ENCODE results near the gene LYZL1.
A peak's percentile ranks its signal among the peaks of the same experiment; 100 is the strongest.
"Not testable (repeated sequence)": the region's sequence is repeated elsewhere in the genome, so short reads cannot be mapped to it uniquely, and the experiment has no call there.

The LYZL1 gene

DNA sequence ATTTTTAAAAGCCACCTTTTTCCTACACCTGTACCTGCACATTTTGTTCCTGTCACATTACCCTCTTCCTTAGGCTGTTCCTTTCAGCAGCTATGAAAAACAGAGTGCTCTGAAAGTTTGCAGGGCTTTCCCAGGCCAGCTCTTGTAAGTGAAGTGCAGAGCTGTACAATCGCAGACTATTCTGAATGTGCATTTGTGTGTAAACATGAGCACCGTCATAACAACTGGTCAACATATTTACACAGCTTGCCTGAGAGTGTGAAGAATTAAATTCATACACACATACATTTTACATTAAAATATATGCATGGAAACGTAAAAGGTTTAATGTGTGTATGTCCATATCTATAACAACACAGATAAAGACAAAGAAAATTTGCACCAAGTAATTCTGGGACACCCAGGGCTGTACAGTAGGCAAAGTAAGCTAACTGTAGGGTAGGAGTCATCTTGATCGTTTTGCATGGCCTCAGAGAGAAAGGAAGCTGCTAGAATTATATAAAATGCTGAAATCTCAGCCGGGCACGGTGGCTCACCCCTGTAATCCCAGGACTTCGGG lies 23.6 kb upstream of the LYZL1 start:
- peak; percentile 62 for DNase-seq

DNA sequence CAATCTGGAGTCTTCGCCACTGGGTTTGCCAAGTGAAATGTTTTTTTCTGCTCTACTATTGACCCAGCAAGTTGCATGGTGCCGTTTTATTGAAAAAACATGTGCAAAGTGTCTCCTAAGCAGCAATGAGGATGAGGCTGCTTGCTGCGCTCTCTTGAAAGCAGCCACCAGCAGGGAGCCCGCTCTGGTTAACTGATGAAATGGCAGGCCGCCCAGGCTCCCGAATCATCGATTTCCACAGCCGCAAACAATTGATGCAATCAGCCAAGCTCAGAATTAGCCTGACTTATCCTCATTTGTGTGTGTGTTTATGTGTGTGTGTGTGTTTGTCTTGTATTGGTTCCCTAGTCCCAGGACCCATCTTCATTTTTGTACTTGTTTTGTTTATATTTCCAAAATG lies 22.2 kb upstream of the LYZL1 start:
- DNase-seq: no peak

DNA sequence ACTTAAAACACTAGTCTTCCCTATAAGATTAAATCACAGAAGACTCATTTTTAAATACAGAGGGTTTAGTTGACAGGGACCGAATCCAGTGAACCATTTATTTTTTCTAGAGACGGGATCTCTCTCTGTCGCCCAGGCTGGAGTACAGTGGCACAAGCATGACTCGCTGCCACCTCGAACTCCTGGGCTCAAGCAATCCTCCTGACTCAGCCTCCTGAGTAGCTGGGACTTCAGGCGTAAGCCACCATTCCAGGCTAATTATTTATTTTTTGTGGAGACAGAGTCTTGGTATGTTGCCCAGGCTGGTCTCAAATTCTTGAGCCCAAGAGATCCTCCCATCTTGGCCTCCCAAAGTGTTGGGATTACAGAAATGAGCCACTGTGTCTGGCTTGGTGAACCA lies 20.9 kb upstream of the LYZL1 start:
- DNase-seq: no peak

DNA sequence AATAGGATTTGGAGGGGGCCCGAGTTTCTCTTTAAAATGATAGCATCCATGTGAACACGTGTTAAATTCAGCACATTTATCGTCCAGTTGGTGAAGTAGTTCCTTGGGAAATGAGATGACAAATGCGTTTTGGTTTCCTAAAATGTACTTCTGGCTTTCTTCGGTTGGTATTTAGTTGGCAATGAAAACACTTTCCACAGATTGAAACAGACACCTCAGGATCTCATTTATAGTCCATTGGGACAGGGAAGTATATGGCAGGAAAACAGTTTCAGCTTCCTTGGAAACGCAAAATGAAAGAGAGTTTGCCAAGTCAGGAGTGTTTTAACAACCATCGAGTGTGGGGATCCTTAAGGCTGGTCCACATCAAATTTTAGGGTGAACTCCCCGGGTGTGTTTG lies 19.4 kb upstream of the LYZL1 start:
- DNase-seq: no peak

DNA sequence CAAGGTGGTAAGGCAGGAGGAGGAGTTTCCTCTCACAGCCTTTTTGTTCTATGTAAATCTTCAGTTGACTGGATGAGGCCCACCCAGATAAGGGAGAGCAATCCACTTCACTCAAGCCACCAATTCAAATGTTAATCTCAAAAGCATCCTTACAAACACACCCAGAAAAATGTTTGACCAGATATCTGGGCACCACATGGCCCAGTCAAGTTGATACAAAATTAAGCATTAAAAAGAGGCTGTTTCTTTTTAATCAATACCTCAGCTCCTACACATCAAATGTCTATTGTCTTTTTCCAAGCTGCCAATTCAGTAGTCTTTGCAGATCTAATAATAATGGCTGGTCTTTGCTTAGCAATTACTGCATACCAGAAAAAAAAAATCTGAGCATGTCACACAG lies 18.0 kb upstream of the LYZL1 start:
- DNase-seq: no peak

DNA sequence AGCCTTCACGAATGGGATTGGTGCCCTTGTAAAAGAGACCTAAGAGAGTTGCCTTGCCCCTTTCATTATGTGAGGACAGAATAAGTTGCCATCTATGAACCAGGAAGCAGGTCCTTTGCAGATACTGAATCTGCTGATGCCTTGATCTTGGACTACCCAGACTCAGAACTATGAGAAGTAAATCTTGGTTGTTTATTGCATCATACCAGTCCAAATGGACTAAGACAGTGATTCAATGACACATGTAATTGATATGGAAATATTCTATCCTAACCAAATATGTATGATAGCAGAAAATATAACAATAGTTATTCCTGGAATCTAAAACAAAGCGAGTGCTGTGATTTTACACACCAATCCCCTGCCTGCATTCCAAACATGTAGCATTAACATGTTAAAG lies 17.0 kb upstream of the LYZL1 start:
- DNase-seq: no peak

DNA sequence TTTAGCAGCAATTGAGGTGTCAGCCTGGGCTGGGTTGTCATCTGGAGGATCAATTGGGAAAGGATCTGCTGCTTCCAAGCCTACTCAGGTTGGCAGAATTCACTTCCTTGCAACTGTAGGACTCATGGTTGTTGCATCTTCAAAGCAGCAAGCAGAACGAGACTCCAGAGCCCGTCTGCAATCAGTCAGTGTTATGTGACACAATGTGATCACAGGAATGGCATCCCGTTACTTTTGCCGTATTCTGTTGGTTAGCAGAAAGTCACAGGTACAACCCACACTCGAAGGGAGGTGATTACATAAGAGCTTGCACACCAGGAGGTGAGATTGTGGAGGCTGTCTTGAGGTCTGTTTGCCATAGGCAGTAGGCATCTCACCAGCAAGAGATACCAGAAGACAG lies 15.4 kb upstream of the LYZL1 start:
- no peak for DNase-seq

DNA sequence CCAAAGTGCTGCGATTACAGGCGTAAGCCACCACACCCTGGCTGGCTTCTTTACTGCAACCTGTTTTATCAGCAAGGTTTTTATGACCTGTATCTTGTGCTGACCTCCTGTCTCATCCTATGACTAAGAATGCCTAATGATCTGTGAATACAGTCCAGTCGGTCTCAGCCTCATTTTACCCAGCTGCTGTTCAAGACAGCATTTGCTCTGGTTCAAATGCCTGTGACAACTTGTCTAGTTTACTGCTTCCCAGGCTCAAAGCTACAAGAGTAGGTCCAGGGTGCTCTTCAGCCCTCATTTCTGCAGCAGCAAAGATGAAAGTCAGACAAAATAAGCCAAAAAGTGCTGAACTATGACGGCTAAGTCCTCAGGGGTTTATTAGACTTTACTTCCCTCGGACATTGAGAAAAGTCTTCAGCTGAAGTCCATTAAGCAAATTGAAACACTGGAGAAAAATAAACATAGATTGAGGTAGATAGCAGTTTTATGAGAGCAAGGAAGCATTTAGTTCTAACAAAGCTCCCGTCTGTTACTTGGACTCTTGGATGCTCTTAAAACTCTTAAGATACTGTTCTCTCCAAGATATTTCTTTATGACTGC lies 12.5 kb upstream of the LYZL1 start:
- no peak for DNase-seq

DNA sequence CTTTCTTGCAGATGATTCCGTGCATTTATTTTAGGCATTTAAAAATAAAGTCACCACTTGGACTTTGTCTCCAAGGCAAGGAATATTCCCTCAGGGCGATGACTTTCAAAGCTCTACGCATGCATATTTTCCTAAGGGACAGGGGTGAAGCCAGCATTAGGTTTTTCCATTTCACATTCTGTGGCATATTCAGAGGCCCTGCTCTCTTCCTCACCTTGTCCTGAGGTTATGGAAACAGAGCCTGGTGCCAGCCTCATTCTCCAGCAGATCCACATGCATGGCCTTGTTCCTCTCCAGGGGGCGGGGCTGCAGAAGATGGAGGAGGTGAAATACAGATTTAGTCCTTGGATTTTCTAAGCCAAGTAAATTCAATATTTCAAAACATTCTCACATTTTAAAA lies 11.6 kb upstream of the LYZL1 start:
- no peak for DNase-seq

DNA sequence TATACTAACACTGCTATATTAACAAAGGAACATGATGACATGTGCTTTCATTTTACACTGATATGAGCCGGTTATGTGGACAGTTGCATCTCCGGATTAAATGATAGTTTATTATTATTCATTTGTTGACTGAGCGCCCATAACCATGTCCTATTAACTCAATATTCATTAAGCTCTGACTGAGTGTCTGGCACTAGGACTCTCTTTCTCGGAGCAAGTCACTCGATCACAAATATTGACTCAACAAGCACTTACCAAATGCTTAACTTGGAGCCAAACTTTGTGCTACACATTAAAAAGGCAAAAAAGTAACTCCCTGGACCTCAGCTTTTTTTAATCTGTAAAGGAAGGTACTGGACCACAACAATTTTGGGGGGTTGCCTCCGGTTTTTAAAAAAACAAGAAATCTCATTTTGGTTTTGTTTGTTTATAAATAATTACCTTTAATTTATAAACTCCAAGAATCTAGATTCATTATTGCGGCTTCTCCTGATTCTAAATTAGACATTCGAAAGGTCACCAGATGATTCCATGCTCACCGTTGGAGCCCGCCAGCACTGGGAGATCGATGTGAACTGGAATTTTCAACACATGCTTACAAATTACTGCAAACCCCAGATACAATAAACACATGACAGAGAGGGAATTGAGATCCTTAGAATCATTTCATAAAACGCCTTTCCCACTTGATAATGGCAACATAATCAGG lies 8.9 kb upstream of the LYZL1 start:
- DNase-seq: no peak

DNA sequence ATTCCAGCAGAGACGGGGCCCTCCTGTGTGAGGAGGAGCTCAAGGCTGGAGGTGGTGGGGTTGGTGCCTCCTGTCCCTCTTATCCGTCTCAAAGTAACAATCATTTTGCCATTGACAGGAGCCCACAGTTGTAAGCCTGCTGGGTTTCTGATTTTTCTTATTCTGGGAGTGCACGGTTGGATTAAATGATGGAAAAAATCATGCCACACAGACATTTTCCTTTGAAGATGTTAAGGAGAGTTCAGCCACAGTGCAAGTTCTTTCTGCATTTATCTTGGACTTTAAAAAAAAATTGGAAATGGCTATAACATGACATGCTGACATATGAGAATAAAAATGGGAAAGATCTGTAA lies 8.4 kb upstream of the LYZL1 start:
- no peak for DNase-seq

DNA sequence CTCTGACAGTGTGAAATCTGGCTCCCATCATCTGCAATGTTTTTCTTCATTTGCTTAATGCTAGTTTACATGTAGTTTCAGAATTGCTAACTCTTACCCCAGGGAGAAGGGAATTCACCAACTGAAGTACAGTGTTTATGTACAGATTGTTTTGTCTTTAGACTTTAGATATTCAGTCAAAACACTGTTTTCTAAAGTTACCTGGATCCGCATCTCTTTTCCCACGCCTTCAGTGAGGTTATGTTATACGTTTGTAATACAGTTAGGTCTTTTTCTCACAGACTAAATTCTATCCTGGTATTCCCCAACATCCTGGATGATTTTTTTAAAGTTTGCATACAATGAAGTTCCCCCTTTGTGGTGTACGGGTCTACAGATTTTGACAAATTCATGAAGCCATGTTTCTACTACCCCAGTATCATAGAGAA lies 3.2 kb upstream of the LYZL1 start:
- DNase-seq: no peak

DNA sequence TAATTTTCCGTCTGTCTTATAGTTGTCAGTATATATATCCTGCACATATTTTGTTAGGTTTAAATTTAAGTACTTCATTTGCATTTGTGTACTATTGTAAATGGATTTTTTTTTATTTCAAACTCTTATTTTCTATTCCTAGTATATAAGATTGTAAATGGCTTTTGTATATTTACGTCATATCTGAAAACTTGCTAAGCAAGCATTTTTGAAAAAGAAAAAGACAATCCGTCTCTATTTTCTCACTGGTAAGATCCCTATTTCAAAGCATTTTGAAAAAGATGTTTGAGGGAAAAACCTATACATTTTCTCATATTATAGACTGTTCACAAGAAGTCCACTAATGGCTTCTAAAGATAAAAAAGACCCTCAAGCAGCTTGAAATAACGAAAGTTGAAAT lies 1.2 kb upstream of the LYZL1 start:
- DNase-seq: no peak

DNA sequence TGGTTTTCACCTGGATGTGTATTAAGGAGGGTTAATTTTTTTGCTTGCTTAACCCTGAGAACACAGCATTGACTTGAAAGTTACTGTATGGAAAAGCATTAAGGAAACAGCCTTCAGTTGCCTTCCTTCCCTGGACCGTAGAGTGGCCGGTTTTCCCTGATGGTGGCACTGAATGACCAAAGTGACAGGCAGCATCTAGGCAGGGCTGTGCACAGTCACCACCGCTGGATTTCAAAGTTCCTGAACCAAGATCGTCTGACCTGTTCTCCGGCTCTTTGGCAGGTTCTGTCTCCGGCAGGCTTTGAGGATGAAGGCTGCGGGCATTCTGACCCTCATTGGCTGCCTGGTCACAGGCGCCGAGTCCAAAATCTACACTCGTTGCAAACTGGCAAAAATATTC lies 2.7 kb downstream of the LYZL1 start:
- DNase-seq: not testable (repeated sequence)

DNA sequence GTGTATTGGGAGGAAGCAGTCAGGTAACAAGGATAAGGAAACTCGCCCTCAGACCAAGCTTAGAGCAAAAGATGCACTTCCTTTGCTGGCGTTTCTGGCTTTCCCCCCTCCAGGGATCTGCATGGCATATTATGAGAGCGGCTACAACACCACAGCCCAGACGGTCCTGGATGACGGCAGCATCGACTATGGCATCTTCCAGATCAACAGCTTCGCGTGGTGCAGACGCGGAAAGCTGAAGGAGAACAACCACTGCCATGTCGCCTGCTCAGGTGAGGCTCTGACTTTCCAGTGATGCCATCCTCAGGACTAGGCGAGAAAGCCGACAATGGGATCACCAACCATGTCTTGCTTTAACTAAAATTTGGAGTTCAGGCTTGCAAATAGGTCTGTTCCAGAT lies 3.5 kb downstream of the LYZL1 start:
- DNase-seq: not testable (repeated sequence)

DNA sequence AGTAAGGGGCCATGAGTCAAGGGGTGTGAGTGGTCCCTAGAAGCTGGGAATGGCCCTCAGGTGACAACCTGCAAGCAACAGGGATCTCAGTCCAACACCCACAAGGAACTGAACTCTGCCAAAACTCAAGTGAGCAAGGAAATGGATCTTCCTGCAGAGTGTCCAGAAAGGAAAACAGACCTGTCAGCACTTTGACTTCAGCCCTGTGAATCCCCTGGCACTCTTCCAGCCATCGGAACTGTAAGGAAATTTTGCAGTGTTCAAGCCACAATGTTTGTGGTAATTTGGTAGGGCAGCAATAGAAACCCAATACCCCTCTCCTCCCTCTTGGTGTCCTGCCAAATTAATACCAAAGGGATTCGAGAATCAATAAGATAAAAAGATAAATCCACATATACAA lies 6.9 kb downstream of the LYZL1 start:
- no peak for DNase-seq

DNA sequence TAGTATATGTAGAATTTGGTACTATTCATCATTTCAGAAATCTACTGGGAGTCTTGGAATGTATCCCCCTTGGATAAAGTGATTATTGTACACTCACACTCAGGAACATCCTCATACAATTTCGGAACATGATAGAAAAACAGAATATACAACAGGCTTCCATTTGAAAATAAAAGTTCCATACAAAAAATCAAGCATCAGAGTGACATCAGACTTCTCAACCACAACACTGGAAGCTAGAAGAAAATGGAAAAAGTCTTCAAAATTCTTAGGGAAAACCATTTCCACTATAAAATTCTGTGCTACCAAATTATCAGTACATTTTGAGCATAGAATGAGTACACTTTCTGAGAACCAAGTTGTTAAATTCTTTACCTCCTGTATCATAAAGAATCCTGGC lies 8.8 kb downstream of the LYZL1 start:
- DNase-seq: peak; percentile 10

DNA sequence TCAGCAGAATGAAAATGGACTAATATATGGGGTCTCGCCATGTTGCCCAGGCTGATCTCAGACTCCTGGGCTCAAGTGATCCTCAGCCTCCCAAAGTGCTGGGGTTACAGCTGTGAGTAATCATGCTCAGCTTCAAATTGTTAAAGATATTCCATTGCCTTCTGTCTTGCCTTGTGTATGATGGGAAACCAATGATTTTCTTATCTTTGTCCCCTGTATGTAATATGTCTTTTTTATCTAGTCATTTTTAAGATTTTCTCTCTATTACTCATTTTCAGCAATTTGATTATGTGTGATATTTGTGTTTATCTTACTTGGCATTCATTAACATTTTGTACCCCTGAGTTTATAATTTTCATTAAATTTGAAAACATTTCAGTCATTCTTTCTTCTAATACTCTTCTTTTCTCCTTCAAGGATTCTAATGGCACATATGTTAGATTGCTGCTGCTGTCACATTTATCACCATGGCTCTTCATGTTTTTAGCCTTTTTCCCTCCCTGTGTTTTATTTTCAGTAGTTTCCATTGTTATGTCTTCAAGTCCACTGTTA lies 12.6 kb downstream of the LYZL1 start:
- no peak for DNase-seq

DNA sequence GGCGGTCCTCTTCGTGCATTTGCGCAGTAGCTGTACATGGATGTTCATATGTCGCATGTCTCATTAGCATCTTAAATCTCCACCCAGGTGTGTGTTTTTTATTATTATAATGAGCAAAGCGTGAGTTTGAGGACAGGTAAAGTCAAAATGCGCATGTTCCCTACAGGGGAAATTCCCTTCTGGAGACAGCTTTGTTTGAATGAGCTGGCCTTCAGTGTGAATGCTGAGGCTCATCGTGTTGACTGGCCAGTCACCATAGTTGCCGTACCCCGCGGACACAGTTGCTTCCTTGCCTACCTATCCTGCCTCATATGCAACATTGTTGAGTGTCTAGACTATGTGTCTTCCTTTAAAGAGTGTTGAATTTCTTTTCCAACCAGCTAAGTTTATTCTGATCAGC lies 13.6 kb downstream of the LYZL1 start:
- DNase-seq: no peak

DNA sequence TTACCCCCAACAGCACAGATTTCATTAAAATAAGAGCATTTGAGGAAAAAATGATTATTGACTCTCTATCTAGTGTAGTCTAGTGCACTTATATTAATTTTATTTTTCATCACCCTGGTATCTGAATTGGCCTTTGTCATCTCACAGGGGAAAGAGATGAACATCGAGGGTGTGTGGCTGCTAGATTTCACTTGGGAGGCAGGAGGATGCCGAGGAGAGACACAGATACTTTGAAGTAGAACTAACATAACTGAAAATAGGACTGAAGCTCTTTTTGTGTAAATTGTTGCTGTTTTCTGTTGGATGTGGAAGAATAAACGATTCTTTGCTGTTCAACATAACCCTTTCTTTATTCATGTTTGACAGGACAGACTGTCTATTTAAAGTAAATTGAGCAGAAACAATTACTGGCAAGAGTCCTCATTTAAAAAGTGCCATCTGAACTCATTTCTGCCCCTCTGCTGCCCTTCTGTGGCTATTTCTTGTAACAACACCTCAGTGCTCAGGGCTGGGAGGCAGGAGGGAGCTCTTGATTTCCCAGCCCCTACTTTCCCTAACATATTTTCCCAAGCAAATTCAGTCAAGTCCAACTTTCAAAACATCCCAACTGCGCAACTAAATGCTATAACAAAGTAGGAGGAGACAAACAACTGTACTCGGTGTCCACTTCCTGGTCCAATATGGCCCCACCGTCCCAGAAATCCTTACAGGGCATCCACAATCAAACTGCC lies 15.6 kb downstream of the LYZL1 start:
- DNase-seq: peak; percentile 76

DNA sequence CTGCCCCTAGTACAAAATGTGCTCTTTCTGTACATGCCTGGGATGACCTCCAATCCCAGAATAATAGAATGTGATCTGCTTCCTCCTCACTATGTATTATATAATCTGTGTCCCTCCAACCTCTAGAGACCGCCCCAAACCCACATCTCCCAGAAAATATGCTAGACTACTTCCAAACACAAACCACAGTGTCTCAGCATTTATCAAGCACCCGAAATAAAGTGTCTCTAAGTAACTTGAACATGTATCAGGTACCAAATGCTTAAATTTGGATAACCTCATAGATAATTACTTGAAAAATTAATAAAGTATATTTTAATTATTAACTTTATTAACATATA lies 16.1 kb downstream of the LYZL1 start:
- no peak for DNase-seq

DNA sequence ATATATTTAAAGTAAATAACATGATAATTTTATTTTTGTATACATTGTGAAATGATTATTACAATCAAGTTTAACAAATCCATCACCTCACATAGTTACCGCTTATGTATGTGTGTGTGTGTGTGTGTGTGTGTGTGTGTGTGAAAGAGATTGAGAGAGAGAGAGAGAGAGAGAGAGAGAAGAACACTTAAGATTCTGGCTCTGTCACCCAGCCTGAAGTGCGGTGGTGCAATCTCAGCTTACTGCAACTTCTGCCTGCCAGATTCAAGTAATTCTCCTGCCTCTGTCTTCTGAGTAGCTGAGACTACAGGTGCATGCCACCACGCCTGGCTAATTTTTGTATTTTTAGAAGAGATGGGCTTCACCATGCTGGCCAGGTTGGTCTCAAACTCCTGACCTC lies 17.8 kb downstream of the LYZL1 start:
- no peak for DNase-seq

DNA sequence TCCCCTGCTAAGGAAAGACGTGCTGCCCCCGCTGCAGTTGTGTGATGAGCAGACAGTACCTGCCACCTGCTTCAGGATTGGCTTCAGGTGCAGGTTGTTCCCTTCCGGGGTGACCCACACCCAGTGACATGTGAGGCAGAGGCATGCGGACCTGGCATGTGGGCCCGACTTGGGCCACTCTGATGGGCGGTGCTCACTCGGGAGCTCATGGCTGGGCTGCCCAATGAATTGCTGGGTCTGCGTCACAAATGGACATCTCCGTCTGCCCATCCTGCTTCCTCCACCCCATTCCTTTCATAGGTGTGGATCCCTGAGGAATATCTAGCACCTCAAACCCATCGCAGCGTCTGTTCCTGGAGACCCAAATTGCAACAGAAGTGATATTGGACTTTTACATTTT lies 19.3 kb downstream of the LYZL1 start:
- DNase-seq: not testable (repeated sequence)

DNA sequence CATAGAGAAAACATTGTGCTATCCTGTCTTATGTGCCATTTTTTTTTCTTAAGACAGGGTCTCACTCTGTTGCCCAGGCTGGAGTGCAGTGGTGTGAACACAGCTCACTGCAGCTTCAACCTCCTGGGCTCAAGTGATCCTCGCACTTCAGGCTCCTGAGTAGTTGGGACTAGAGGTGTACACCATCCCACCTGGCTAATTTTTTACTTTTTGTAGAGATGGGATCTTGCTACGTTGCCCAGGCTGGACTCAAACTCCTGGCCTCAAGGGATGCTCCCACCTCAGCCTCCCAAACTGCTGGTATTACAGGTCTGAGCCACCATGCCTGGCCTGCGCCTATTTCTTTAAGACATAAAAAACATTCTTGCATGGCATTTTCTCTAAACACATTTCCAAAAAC lies 20.6 kb downstream of the LYZL1 start:
- DNase-seq: no peak
